HG03139 (cell line): ENCODE data around the gene TRPM5.

Experiments
- ATAC-seq: cut with Tn5 transposase; IDR thresholded peaks from one replicate; pipeline ENCODE4 v1.9.1; 2021; ENCODE audit not compliant: unreplicated experiment

The TRPM5 gene

DNA sequence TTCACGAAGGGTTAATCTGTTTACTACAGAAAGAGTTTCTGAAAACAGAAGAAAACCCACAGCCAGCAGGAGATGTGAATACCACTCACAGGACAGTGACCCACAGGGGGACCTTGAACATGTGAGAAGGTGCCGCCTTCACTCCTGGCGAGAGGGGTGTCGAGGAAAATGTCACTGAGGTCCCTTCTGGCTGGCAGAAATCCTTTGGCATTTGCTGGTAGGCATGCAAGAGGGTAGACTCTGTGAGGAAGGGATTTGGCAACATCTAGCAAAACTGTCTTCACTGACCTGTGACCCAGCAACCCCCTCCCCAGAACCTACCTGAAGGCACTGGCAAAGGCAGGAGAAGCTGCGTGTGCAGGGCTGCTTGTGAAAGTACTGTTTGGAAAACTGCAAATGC, 9.1 kb upstream of the TRPM5 start:
- ATAC-seq: no peak

DNA sequence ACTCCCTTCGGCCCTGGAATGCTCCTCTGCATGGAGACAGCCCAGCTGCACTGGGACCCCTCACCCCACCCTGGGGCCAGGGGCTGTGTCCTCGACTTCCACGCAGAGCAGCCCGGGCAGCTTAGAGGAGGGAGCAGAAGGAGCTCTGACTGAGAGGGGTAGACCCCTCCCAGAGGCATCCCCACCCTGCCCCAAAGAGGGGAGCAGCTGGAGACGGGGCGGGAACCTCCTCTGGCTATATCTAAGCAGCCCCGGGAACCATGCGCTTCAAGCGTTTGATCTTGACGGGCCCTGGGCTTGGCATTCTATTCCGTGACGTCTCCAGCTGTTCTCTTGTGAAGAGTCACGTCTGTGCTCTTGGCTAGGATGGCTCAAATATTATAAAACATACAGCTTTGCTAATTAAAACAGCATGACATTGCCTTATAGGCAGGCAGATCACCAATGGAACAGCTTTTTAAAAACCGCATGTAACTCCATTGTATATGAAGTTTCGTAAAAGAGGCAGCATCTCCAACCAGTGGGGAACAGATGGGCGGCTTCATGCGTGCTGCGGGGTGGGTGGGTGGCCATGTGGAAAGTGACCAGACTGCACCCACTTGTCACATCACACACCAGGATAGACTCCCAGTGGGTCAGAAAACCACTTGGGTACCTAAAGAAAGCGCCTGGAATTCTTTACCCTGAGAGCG, 8.2 kb upstream of the TRPM5 start:
- no peak for ATAC-seq

DNA sequence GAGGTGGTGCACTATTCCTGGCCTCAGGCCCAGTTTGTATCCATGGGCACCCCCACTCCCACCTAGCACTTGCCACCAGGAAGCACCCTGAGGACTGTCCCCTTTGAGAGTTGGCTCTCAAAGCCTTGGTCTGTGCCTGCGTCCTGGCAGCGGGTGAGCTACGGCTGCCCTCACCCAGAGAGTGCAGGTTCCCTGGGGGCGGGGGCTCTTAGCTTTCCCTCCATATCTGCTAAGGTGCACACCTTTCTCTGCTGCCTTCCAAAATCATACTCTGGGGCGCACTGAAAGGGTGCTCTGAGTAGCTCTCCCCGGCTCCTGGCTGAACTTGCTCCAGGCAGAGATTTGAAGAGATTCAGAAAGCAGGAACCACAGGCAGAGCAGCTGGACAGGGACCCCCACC, 7.6 kb upstream of the TRPM5 start:
- no peak for ATAC-seq

DNA sequence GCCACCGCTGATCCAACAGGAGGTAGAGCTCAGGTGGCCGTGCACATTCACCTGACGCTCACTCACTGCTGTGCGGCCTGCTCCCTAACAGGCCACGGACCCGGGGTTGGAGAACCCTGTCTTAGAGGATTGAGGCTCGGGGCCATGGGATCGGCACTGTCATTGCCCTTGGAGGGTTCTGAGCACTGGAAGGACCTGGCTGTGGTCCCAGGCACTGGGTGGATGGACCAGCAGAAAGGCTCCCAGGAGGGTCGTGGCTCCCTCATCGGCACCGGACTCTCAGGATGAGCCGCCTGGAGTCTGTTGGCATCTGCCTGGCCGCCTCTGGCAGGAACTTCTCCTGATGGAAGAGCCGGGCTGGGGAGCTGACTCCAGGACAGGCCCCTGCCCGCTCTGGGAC, 7.0 kb upstream of the TRPM5 start:
- ATAC-seq: no peak

DNA sequence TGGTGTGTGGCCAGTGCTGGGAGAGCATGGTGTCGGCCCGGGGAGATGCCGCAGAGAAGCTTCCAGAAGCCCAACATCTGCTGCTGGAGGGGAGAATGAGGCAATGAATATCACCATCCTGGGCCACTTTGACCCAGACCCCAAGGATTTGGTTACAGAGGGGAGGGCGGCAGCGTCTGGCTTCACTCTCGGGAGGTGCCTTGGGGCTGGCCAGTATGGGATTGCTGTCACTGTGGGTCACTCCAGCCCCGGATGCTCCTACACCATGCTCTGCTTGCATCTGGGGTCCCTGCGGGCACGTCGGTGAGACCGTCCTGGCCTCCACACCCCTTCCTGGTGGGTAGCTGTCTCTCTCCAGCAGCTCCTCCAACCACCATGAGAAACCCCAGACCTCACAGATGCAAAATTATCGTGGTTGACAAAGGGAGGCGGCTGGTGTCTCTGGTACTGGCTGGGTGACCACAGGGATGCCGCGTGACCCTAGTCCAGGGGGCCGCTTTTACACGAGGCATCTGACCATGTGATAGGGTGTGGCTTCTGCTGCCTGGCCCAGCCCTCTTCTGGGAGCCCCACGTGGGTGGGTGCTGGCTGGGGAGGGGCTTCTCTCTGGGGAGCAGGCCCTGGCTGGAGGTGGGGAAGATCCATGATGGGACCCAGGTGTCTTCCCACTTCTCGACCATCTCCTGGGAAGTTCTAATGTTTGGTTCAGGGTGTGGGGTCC, 6.2 kb upstream of the TRPM5 start:
- no peak for ATAC-seq

DNA sequence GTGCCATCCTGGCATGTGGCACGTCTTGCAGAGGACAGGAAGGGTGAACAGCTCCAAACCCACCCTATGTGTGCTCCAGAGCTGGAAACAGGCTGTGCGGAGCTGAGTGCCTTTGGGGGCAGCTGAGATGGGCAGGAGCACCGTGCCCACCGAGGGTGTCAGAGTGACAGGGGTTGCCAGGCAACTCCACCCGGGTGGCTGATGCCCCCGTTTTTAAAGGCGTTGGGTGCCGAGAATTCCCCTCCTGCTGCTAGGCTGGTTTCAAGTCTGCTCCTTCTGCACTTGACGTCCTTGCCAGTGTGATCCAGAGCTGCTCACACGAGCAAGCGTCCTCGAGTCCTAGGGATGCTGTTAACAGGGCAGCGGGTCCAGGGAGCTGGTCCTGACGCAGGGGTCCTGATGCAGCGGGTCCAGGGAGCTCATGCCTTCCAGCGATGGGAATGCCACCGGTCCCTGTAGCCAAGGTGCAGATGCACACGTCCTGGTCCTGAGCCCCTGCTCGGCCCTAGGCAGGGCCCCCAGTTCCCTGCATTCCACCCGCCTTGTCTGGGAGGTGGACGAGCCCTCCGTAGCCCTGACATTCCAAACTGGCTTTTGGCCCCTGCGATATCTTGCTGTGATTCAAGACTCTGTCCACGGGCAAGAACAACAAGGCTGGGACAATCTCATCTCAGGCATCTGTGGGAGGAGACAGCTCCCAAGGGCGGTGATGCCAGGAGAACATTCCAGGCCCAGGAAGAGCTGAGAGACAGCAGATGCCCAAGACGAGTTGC, 5.4 kb upstream of the TRPM5 start:
- no peak for ATAC-seq

DNA sequence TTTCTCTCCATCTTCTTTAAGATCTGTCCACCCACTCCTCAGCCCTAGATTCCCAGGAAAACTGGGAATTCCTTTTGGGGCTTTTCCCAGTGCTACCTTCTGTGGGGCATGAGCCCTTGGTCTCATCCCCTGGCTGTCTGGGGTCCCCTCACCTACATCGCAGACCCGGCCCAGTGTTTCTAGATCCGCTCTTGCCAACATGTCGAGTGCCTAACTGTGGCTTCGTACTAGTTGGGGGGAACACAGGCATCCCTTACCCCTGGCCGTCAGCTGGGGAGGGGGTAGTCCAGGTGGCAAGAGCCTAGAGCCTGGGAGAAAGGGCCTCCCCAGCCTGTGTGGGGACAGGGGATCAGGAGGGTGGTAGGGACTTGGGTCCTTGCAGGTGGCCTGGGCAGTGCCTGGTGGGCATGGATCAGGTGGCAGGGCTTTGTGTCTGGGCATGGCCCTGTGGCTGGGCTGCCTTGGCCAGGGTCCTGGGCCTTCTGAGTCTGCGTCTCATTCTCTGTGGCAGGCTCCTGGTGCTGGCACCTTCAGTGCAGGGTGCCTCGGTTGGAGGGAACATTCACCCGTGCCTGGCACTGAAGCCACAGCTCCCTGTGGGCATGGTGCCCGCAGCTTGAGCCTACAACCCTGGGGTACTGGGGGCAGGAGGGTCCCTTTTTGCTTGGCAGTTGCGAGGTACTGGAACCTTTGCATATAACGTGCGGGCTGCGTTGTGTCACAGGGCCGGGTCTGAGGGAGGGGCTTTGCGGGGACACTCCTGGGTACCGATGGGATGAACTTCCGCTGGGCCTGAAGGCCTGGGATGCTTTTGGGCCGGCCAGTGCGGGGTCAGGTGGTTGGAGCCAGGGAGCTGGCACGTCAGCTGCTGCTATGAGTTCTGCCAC, 4.6 kb upstream of the TRPM5 start:
- ATAC-seq: no peak

DNA sequence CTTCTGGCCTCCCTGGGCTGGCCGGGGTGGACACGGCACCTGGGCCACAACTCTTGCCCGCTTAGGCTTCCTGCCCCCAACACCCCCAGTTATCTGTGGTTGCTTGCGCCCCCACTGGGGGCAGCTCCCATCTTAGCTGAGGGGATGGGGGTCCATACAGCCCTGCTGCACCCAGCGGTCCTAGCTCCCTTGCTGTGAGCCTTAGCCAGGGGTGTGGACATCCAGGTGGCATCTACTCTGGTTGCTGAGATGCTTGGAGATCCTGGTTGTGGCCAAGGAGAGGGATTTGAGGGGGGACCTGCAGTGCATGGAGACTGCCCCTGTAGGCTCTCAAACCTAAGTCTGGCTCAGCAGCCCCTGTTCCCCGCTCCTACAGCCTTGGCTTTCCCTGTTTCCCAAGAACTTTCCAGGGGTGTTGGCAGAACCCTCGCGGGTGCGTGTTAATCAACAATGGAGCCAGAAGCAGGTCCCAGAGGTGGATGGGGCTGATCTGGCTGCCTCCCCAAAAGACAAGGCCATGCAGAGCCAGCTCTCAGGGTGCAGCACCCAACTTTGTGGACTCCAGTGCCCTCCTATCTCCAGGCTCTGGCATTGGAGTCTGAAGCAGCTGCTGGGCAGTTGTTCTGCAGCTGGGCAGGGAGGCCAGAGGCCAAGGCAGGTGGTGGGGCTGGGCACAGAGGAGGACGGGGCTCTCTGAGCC, 3.8 kb upstream of the TRPM5 start:
- no peak for ATAC-seq

DNA sequence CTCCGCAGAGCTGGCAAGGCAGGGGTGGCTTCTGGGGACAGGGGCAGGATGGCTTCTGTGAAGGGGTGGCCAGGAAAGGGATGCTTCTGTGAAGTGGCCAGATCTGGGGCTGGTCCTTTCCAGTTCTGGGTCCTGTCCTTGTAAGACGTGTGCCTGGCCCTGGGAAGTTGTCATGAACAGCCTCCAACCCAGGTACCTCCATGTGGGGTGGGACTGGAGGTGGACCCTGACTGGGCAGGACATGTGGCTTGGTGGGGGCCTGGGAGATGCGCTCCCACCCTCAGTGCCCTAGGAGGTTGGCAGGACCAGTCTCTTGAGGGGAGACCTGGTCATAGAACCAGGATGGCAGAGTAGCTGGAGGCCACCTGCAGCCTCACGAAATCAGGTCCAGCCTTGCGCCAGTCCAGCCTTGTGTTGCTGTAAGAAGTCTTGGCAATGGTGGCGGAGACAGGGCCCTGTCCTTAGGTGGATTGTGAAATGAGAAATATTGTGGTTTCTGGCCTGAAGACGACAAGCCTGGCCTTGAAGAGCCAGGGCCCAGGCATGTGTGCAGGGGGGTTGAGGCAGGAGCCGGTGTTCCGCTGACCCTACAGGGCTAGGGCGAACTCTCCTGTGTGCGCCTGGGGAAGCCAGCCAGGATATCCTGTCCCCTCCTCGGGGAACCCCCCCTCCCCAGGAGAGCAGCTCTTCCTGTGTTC, 3.1 kb upstream of the TRPM5 start:
- ATAC-seq: no peak

DNA sequence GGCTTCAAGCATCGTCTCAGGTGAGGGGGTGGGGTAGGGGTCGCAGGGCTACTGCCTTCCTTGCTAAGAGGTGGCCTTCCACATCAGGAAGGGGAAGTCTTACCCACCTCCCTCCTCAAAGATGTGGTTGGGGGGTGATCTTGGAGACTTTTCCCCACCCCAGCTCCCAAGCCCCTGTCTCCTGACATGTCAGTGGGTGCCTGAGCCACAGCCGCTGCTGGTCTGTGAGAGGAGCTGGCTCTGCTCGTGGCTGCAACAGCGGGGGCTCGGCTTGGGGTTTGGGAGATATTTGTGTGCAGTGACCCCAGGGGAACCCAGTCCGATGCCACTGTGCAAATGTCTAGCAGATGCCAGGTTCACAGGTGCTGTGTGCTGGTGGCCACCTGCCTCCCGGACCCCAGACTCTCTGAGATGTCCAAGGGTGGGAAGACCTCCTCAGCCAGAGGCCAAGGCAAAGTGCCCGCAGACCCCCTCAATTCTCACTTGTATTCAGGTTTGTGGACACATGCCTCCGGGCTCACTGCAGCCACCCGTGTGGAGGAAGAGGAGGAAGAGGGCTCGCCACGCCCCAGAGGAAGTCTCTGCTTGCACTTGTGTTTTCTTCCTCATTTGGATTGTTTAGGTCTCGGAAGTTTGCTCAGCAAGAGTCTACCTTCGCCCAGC, 2.4 kb upstream of the TRPM5 start:
- ATAC-seq: no peak

DNA sequence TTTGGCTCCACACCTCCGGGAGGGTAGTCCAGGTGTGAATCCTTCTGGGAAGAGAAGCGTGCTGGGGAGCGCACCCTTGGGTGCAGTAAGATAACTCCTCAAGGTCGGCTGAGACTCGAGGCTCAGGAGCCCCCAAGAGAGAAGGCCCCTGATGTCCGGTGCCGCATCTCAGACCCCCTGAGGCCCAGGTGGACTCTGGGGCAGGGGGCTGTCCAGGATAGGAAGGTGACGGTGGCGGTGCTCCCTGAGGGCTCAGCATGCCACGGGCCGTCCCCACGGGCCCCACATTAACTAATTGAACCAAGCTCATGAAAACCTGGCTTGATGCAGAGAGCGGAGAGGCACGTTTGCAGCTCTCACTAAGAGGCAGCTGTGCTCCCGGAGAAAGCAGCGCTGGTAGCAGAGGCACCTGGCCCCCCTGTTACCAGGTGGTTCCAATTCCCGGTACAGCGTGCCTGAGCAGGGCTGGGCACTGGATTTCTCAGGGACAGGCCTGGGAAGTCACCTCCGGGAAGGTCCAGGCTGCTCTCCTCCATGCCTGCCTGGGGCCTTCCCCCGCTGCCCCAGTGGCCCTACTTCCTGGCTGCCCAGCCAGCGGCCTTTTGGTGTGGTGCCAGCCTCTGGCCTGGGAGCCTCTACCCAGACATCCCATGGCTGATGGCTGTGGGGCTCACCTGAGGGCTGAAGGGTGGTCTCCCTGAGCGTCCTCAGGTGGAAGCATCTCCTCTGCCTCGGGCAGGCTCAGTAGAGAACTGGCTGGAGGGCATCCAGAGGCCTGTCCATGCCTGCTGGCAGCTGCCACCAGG, 1.6 kb upstream of the TRPM5 start:
- ATAC-seq: no peak

DNA sequence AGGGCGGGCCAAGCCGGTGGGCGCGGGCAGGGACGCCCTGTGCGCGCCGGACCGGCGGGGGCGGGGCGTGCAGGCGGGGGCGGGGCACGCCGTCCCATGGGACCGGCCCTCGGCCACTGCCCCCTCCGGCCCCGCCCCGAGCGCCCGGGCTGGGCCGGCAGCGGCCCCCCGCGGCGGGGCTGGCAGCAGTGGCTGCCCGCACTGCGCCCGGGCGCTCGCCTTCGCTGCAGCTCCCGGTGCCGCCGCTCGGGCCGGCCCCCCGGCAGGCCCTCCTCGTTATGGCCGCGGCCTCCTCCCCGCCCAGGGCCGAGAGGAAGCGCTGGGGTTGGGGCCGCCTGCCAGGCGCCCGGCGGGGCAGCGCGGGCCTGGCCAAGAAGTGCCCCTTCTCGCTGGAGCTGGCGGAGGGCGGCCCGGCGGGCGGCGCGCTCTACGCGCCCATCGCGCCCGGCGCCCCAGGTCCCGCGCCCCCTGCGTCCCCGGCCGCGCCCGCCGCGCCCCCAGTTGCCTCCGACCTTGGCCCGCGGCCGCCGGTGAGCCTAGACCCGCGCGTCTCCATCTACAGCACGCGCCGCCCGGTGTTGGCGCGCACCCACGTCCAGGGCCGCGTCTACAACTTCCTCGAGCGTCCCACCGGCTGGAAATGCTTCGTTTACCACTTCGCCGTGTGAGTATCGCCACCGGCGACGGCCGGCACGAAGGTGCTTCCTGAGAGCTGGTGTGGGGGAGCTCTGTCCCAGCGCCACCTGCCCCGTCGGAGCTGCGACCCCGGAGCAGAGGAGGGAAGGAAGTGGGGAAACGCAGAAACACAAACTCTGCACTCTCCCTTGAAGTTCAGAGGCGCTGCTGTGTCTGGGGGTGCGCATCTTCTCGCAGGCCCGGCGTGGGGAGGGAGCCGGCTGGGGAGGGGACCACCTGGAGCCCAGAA, 769 bp upstream of the TRPM5 start, which contains the start of gene KCNQ1:
KCNQ1 (plus strand) TSS at position 188 of the 925 bp plus-strand sequence; CDS start at position 279, 91 bp downstream.
- no peak for ATAC-seq

DNA sequence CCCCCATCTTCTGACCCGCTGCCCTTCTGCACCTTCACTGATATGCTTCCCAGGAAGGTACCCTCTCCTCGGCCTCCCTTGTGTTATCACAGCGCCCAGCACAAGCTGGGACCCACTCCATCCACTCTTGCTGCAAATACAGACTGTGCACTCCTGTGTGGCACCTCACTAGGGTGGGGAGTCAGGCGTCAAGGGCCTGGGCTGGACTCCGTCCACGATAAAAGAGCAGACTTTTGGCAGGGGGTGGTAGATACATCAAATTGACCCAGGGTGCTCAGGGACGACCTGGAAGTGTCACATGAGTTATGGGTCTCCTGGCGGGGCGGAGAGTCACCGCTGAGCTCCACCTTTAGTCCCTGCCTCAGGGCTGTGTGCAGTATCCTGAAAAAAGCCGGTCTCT, 908 bp downstream of the TRPM5 start:
- no peak for ATAC-seq

DNA sequence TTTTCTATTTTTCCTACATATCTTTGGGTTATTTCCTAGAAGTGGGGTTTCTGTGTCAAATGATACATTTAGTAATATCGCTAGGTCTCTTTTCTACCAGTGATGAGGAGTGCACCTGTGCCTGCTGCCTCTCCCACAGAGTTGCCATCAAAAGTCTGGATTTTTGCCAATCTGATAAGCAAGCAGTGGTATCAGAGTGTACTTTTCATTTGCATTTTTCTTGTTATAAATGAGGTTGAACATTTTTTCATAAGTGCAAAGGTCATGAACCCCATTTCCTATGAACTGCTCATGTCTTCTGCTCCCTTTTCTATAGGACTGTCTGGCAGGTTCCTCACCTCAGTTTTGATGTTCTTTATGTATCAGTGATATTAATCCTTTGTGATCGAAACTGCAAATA, 1.7 kb downstream of the TRPM5 start:
- ATAC-seq: no peak

DNA sequence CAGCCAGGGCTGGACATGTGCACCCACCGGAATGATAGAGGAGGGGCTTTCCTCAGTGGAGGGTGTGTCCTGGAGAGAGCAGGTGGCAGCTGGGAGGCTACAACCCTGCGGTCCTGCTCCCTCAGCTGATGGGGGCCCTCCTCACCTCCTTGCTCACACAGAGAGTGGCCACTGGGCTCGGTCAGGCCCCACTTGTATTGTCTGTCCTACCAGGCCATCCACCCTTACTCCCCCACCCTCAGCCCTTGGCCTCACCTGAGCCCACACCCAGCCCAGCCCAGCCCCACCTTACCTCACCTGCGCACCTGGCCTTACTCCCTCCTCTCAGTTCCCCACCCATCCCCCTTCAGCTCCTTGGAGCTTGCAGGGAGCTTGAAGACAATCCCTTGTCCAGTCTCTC, 3.1 kb downstream of the TRPM5 start:
- ATAC-seq: no peak

DNA sequence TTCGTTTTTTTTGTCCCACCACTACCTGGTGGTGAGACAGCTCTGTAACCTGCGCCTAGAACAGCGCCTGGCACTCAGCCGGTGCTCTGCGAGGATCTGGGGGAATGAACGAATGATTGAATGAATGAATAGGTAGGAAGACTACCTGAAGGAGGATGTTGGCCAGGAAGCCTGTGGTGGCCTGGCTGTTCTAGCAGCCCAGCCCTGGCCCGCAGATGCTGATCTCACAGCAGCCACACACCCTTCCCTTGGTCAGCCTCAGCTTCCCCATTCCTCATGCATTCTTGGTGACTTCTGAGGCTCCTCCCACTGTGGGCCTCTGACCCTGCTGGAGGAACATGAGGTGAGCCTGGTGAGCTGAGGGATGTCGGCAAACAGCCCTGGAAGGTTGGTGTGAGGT, 3.7 kb downstream of the TRPM5 start:
- no peak for ATAC-seq

DNA sequence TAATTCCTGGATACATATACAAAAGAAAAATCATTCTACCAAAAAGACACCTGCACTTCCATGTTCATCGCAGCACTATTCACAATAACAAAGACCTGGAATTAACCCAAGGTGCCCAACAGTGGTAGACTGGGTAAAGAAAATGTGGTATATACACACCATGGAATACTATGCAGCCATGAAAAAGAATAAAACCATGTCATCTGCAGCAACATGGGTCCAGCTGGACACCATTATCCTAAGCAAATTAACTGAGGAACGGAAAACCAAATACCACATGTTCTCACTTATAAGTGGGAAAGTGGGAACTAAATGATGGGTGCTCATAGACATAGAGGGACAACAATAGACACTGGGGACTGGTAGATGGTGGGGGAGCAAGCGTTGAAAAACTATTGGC, 4.5 kb downstream of the TRPM5 start:
- no peak for ATAC-seq
